SKM-1 (cell line): ENCODE measurements around the gene CEP63.
"Not testable (repeated sequence)": the region's sequence is repeated elsewhere in the genome, so short reads cannot be mapped to it uniquely, and the experiment has no call there.

ENCODE experiments used
- DNase-seq: peaks from one replicate; lab custom pipeline; 2025; ENCODE audit not compliant: unreplicated experiment; lab: John Stamatoyannopoulos, UW

CEP63 gene

GRCh38 chr3:134567605-134568004 is 81.7 kb downstream of the CEP63 start:
- DNase-seq, result no peak

- no peak for DNase-seq
Measured at GRCh38 chr3:134568790-134569189, 82.9 kb downstream of the CEP63 start.

- DNase-seq, result not testable (repeated sequence)
Measured at GRCh38 chr3:134569899-134570298, 84.0 kb downstream of the CEP63 start.

DNA sequence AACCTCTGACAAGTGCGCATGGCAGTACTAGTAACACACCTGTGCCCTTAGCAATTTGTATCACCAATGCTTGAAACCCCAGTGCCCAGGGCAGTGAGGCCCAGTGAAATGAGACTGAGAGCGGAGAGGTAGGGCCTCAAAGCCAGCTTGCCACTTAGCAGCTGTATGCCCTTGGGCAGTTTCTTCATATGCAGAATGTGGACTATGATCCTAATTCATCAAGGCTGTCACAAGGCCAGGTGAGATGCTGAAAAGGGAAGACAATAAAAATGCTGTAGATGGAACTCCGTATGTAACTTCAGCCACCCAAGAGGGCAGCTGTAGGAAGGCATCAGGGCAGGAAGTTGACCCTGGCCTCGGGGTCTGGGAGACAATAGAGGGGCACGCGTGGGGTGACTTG is 90.6 kb downstream of the CEP63 start:
- DNase-seq, result no peak

- no peak for DNase-seq
Measured at GRCh38 chr3:134576831-134577230, 91.0 kb downstream of the CEP63 start.

DNA sequence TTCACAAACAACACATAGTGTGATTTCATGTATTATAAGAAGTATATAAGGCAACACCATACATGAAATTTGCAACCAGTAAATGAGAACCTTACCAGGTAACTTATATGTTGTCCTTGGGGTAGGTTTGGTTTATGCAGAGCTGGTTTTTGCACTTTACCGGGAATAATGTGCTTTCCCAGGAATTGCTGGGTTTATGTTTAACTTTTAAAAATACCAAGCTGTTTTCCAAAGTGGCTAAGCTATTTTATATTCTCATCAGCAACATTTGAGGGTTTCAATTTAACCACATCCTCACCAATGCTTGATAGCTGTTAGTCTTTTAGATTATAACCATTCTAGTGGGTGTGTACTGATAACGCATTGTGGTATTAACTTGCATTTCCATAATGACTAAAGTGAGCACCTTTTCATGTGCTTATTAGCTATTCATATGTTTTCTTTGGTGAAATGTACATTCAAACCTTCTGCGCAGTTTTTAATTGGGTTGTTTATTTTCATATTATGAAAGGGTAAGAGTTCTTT is 93.3 kb downstream of the CEP63 start:
- DNase-seq, result no peak

- no peak for DNase-seq
Measured at GRCh38 chr3:134590766-134591165, 104.9 kb downstream of the CEP63 start.

GRCh38 chr3:134592806-134593205 is 106.9 kb downstream of the CEP63 start:
- no peak for DNase-seq

- no peak for DNase-seq
Measured at GRCh38 chr3:134594331-134594741, 108.5 kb downstream of the CEP63 start.

GRCh38 chr3:134594986-134595385 is 109.1 kb downstream of the CEP63 start:
- not testable (repeated sequence) for DNase-seq

DNA sequence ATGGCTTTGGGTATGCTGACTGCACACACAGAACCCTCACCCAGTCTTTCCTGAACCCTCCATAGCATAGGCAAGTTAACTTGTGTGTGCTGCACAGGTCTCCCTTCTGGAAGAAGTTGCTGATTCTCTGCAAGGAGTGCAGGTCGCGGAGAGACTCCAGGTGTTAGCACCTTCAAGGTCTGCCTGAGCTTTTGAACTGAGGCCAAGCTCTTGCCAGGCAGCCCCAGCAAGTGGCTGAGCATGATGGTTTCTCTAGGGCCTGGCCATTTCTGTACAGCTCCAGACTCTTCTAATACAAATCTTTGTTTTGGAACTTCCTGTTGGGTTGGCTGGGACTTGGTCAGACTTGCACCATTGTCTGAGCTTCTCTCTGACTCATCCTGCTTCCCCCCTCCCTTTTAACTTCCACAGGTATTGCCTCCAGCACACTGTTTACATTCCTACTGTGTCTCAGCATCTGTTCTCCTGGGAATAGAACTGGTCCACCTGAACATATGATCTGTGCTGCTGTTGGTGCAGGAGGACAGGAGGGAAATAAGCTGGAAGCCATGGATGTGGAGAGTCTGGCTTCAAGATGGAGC is 111.6 kb downstream of the CEP63 start:
- DNase-seq, result peak; percentile 25

GRCh38 chr3:134598763-134599545 is 113.1 kb downstream of the CEP63 start:
- no peak for DNase-seq

GRCh38 chr3:134600206-134600605 is 114.3 kb downstream of the CEP63 start:
- DNase-seq, result no peak

DNA sequence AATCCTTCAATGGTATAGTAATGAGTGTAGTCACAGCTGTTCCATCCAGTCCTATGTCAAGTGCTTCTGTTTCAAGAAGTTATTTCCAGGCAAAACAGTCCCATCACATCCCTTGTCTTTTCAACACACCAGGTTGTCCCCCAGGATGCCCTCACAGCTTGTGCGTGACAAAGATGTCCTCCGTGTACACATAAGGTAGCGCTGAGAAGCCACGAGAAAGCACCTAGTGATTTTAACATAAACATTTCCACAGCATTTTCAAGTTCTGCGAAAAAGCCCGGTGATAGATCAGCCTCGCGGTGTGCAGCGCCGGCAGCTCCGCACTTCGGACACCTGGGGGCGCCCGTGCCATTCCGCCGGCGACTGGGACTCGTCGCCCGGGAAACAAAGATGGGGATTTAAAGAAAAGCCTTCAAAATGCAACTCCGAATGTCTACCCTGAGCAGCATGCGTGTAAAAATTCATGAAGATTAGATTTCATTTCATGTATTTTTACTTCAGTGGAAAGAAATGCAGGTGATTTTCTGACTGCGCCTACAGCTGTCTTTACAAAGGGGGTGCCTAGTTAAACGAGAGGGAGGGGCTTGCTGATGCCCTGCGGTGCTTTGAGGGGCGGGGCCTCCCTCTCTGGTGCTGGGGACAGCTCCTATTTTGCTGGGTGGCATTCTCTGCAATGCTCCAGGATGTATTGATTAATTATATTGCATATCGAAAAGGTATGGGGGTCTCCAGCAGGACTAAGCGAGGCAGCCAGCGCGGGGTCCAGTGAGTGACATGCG is 115.0 kb downstream of the CEP63 start:
- peak; percentile 75 for DNase-seq

- DNase-seq, result no peak
Measured at GRCh38 chr3:134601539-134602439, 115.9 kb downstream of the CEP63 start.

GRCh38 chr3:134602440-134602814 is 116.6 kb downstream of the CEP63 start:
- no peak for DNase-seq

GRCh38 chr3:134603480-134603879 is 117.6 kb downstream of the CEP63 start:
- DNase-seq, result no peak

GRCh38 chr3:134603956-134604355 is 118.1 kb downstream of the CEP63 start:
- no peak for DNase-seq

DNA sequence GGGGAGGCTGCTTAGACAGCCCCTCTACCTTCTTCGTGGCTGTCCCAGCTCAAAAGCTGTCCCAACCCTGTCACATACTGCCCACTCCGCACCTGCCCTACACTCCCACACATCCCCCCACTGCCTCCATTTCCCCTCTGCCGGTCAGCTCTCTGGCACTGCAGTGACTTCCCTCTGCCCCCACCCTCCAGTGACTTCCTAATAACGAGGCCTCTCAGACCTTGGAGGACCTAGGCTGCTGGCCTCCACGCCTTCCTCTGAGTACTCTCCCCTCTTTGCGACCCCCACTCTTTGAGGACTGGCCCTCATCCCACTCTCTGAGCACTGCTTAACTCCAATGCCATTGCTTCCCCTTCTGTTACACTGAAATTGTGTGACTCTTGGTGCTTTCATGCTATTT is 119.7 kb downstream of the CEP63 start:
- DNase-seq, result no peak
